B cell (primary cell): Measurements from ENCODE around the gene LAPTM4A. TPM values are rescaled to one million over a fixed set of nuclear protein-coding genes. Genes with fewer than 3 reads are reported as not detected.

Experiments
- ATAC-seq: fragments of 200-7000 bp; cut with Tn5 transposase; one replicate; pipeline ENCODE4 v1.10.0; 2021; ENCODE audit warnings: low read depth, mild to moderate bottlenecking, moderate number of reproducible peaks, moderate library complexity
- CTCF ChIA-PET: fragments of 350-600 bp; sonication (Branson Sonifier 250); formaldehyde crosslinking; loops from one replicate; lab custom pipeline; 2021; ENCODE audit warnings: antibody characterized with exemption, inconsistent platforms; lab: Charles Lee
- POLR2A ChIA-PET: fragments of 350-600 bp; sonication (Branson Sonifier 250); formaldehyde crosslinking; loops from one replicate; lab custom pipeline; 2021; ENCODE audit warnings: antibody characterized with exemption; lab: Charles Lee
- DNase-seq: peaks from one replicate; pipeline ENCODE4 v3.0.0; 2013
- H2AFZ ChIP-seq: 2 replicates; pipeline ENCODE4 v1.6.1; 2012; ENCODE audit warnings: mild to moderate bottlenecking, low read depth, low read length; ENCODE audit not compliant: insufficient read depth, poor library complexity, severe bottlenecking
- H3K27ac ChIP-seq, 2 donors: 1 replicate in 1 of 2; 2 replicates in 1 of 2; pipeline ENCODE4 v1.5.1; 2012 to 2013; ENCODE audit warnings: low read length in 2 of 2, mild to moderate bottlenecking in 2 of 2, moderate library complexity in 1 of 2
- H3K27me3 ChIP-seq, 4 experiments: fragments of 200-600 bp in 1 of 4; sonication (generic) in 1 of 4; replicated peaks in 1 of 4; 1 replicate in 2 of 4; 2 replicates in 2 of 4; pipeline versions ENCODE4 v1.6.1 to v1.7.0; 2013 to 2016; ENCODE audit warnings: low read length in 3 of 4, mild to moderate bottlenecking in 2 of 4, mixed read lengths in 1 of 4, moderate library complexity in 1 of 4; ENCODE audit not compliant: insufficient read depth in 4 of 4, control insufficient read depth in 3 of 4; ENCODE audit errors: control extremely low read depth in 1 of 4
- H3K36me3 ChIP-seq, 2 experiments: replicated peaks in 1 of 2; 1 replicate in 1 of 2; 2 replicates in 1 of 2; pipeline versions ENCODE4 v1.6.1 to v1.7.1; 2013; ENCODE audit warnings: low read length in 1 of 2; ENCODE audit not compliant: insufficient read depth in 2 of 2, control insufficient read depth in 1 of 2; ENCODE audit errors: control extremely low read depth in 1 of 2, extremely low read depth in 1 of 2
- H3K4me1 ChIP-seq, 2 donors: fragments of 200-600 bp in 1 of 2; sonication (generic) in 1 of 2; 1 replicate in 1 of 2; 2 replicates in 1 of 2; pipeline versions ENCODE4 v1.5.1 to v1.6.1; 2013 to 2017; ENCODE audit warnings: low read length in 2 of 2; ENCODE audit not compliant: control insufficient read depth in 2 of 2, insufficient read depth in 2 of 2
- H3K4me2 ChIP-seq: replicated peaks from 2 replicates; pipeline ENCODE3; 2012; ENCODE audit warnings: mild to moderate bottlenecking, low read depth, low read length; ENCODE audit not compliant: poor library complexity, severe bottlenecking
- H3K4me3 ChIP-seq, 5 experiments: fragments of 200-600 bp in 1 of 5; sonication (generic) in 1 of 5; 1 replicate in 3 of 5; 2 replicates in 2 of 5; pipeline versions ENCODE4 v1.5.1 to v1.7.0; 2011 to 2016; ENCODE audit warnings: low read length in 4 of 5, mild to moderate bottlenecking in 4 of 5, low read depth in 2 of 5, control low read depth in 1 of 5, moderate library complexity in 1 of 5; ENCODE audit not compliant: insufficient read depth in 1 of 5; ENCODE audit errors: control extremely low read depth in 1 of 5, extremely low read depth in 1 of 5
- H3K79me2 ChIP-seq: fragments of 200-600 bp; sonication (generic); one replicate; pipeline ENCODE4 v1.6.0; 2016; ENCODE audit warnings: low read length; ENCODE audit not compliant: control insufficient read depth, insufficient read depth
- H3K9ac ChIP-seq: fragments of 200-600 bp; sonication (generic); 2 replicates; pipeline ENCODE4 v1.6.1; 2017; ENCODE audit warnings: mild to moderate bottlenecking, low read length, moderate library complexity
- H3K9me3 ChIP-seq, 3 donors: one replicate each; pipeline versions ENCODE4 v1.6.1 to v1.7.1; 2013; ENCODE audit warnings: low read length in 2 of 3; ENCODE audit not compliant: control insufficient read depth in 2 of 3, insufficient read depth in 1 of 3; ENCODE audit errors: control extremely low read depth in 1 of 3
- H4K20me1 ChIP-seq: 2 replicates; pipeline ENCODE4 v1.6.0; 2012; ENCODE audit warnings: mild to moderate bottlenecking, low read length; ENCODE audit not compliant: insufficient read depth, control insufficient read depth, poor library complexity, severe bottlenecking
- H3K27ac Mint-ChIP-seq: one replicate; pipeline ENCODE4 v1.8.0; 2021; ENCODE audit warnings: mixed read lengths
- H3K27me3 Mint-ChIP-seq: one replicate; pipeline ENCODE4 v1.8.0; 2021; ENCODE audit warnings: mixed read lengths
- H3K4me1 Mint-ChIP-seq: one replicate; pipeline ENCODE4 v1.8.0; 2021; ENCODE audit warnings: mixed read lengths
- H3K4me3 Mint-ChIP-seq: one replicate; pipeline ENCODE4 v1.8.0; 2021; ENCODE audit warnings: mixed read lengths
- H3K9me3 Mint-ChIP-seq: one replicate; pipeline ENCODE4 v1.8.0; 2022; ENCODE audit warnings: mixed read lengths; ENCODE audit not compliant: insufficient read depth
- CTCF ChIP-seq: fragments of 200-600 bp; IDR thresholded peaks from one replicate; pipeline ENCODE4 v1.8.0; 2022; ENCODE audit warnings: antibody characterized with exemption, mild to moderate bottlenecking
- EZH2 ChIP-seq: IDR thresholded peaks from 2 replicates; pipeline ENCODE4 v1.6.1; 2012; ENCODE audit warnings: borderline replicate concordance, low read depth, mild to moderate bottlenecking, moderate library complexity, low read length; ENCODE audit not compliant: insufficient read depth, poor library complexity, severe bottlenecking
- WGBS: methylation state at CpG from one replicate; pipeline ENCODE4 v1.1.5; 2013; ENCODE audit warnings: missing lambda C conversion rate; ENCODE audit not compliant: insufficient coverage; 5-methylcytosine and 5-hydroxymethylcytosine counted together
- intact Hi-C: fragments of 100-400 bp; cut with micrococcal nuclease; formaldehyde crosslinking; loops from one replicate; pipeline ENCODE4 v1.10.0; 2022
- polyA plus RNA-seq: library from polyadenylated mRNA; depleted of rRNA; stranded (reverse); fragments of >200 nt; gene quantifications from 2 replicates; pipeline ENCODE4 v1.2.3, GENCODE V29; 2012
- total RNA-seq, 2 donors: library from RNA; stranded (reverse); fragments of 120-200 nt in 1 of 2; gene quantifications; 1 replicate in 1 of 2; 2 replicates in 1 of 2; pipeline versions ENCODE4 v1.2.3 to v1.2.4, GENCODE V29; 2013 to 2022

LAPTM4A gene
- total and polyA plus RNA-seq, 2 donors (not counting 1 experiment from before 2014, with no cell fraction given) = 45.9 to 74.4 TPM

- intact Hi-C loops = loop anchor here (2.0 kb wide), 1 partner anchor 23 kb away; no protein-coding TSS in a partner anchor
- peak overlapping the region; percentile 83 for H3K4me3 Mint-ChIP-seq
- peaks cover 11% of the 10 kb centered on the region for H3K4me1 Mint-ChIP-seq
- H3K27me3 Mint-ChIP-seq = peaks cover 57% of the 10 kb centered on the region
- peak overlapping the region; percentile 63 for H3K9ac ChIP-seq
- TF ChIP-seq EZH2 = no peak
- no peak for TF ChIP-seq CTCF
- peak overlapping the region in 2 of 5 experiments; percentile 21 to 62 for H3K4me3 ChIP-seq
- peaks cover 0 to 33% (median 23%) of the 10 kb centered on the region in 4 experiments for H3K27me3 ChIP-seq
- peaks cover 0 to 3% (median 0%) of the 10 kb centered on the region in 3 donors for H3K9me3 ChIP-seq
- no peak overlapping the region for H3K27ac Mint-ChIP-seq
- H4K20me1 ChIP-seq = no peaks in the 10 kb centered on the region
- H3K4me1 ChIP-seq = peaks cover 11 to 18% of the 10 kb centered on the region in 2 donors
- no peaks in the 10 kb centered on the region for H3K36me3 ChIP-seq
- ATAC-seq (no peak), DNase-seq (no peak)
- H3K27ac ChIP-seq = no peak overlapping the region
- ChIA-PET POLR2A (no interaction called here), CTCF (interaction anchor here (1.2 to 1.4 kb wide), 2 partner anchors 84 to 109 kb away, joined by 3 read pairs; no protein-coding TSS in a partner anchor)
- H2AFZ ChIP-seq = peak overlapping the region; percentile 80
- no peaks in the 10 kb centered on the region for H3K79me2 ChIP-seq
- peak overlapping the region; percentile 90 for H3K4me2 ChIP-seq
- whole genome bisulfite sequencing = 42% methylated on average over 4 of the region's 4 CpGs
- no peaks in the 10 kb centered on the region for H3K9me3 Mint-ChIP-seq
Observed at GRCh38 chr2:20012032-20012281, 39.5 kb downstream of the LAPTM4A start.

- peak overlapping the region; percentile 90 for H3K4me2 ChIP-seq
- WGBS = 97% methylated on average over 11 of the region's 14 CpGs
- Mint-ChIP-seq H3K9me3 (no peaks in the 10 kb centered on the region), H3K27ac (no peak overlapping the region), H3K4me3 (peak overlapping the region; percentile 83), H3K4me1 (peaks cover 11% of the 10 kb centered on the region), H3K27me3 (peaks cover 57% of the 10 kb centered on the region)
- H3K4me1 ChIP-seq = peaks cover 11 to 18% of the 10 kb centered on the region in 2 donors
- TF ChIP-seq EZH2 (no peak), CTCF (no peak)
- ATAC-seq (no peak), DNase-seq (no peak)
- H2AFZ ChIP-seq = no peak overlapping the region
- H3K27ac ChIP-seq = no peak overlapping the region
- ChIA-PET POLR2A (no interaction called here), CTCF (interaction anchor here (1.2 to 1.4 kb wide), 2 partner anchors 84 to 110 kb away, joined by 3 read pairs; no protein-coding TSS in a partner anchor)
- H3K36me3 ChIP-seq = no peaks in the 10 kb centered on the region
- H4K20me1 ChIP-seq = no peaks in the 10 kb centered on the region
- no peaks in the 10 kb centered on the region for H3K79me2 ChIP-seq
- H3K4me3 ChIP-seq = no peak overlapping the region
- intact Hi-C loops = loop anchor here (2.0 kb wide), 1 partner anchor 23 kb away; no protein-coding TSS in a partner anchor
- no peak overlapping the region for H3K9ac ChIP-seq
- peaks cover 0 to 33% (median 23%) of the 10 kb centered on the region in 4 experiments for H3K27me3 ChIP-seq
- peaks cover 0 to 3% (median 0%) of the 10 kb centered on the region in 3 donors for H3K9me3 ChIP-seq
Observed at GRCh38 chr2:20011276-20012031, 40.0 kb downstream of the LAPTM4A start.
